22Rv1 (cell line): ENCODE measurements around the gene EYS.

Source experiments
- H3K27ac ChIP-seq: fragments of 450-650 bp; 2 replicates; pipeline ENCODE4 v1.5.1; 2017
- CTCF ChIP-seq: fragments of 450-650 bp; IDR thresholded peaks from 2 replicates; pipeline ENCODE4 v1.5.1; 2017; ENCODE audit warnings: mild to moderate bottlenecking
- ZFX ChIP-seq: fragments of 450-650 bp; IDR thresholded peaks from 2 replicates; pipeline ENCODE4 v1.6.1; 2017; ENCODE audit warnings: antibody characterized with exemption, borderline replicate concordance

EYS gene

GRCh38 chr6:64723327-64724058 is 983.5 kb downstream of the EYS start:
- no peak for TF ChIP-seq CTCF
- TF ChIP-seq ZFX: no peak
- no peak overlapping the region for H3K27ac ChIP-seq

GRCh38 chr6:64721865-64722264 is 985.2 kb downstream of the EYS start:
- TF ChIP-seq ZFX (no peak), CTCF (no peak)
- H3K27ac ChIP-seq: no peak overlapping the region

- no peak for TF ChIP-seq ZFX
Measured at GRCh38 chr6:64717281-64717680, 989.7 kb downstream of the EYS start.

GRCh38 chr6:64715624-64716023 is 991.4 kb downstream of the EYS start:
- H3K27ac ChIP-seq: no peak overlapping the region
- TF ChIP-seq CTCF: no peak
- TF ChIP-seq ZFX: no peak

More at GRCh38 chr6:64717281-64717680, 989.7 kb downstream of the EYS start:
- H3K27ac ChIP-seq: no peak overlapping the region

GRCh38 chr6:64714073-64714472 is 993.0 kb downstream of the EYS start:
- TF ChIP-seq ZFX: no peak
- no peak for TF ChIP-seq CTCF
- no peak overlapping the region for H3K27ac ChIP-seq

- TF ChIP-seq CTCF (no peak), ZFX (no peak)
- no peak overlapping the region for H3K27ac ChIP-seq
Measured at GRCh38 chr6:64713175-64713574, 993.9 kb downstream of the EYS start.

GRCh38 chr6:64712606-64713005 is 994.4 kb downstream of the EYS start:
- no peak overlapping the region for H3K27ac ChIP-seq
- no peak for TF ChIP-seq ZFX
- no peak for TF ChIP-seq CTCF

GRCh38 chr6:64703922-64704321 is 1003.1 kb downstream of the EYS start:
- TF ChIP-seq CTCF: no peak
- no peak for TF ChIP-seq ZFX
- H3K27ac ChIP-seq: no peak overlapping the region
